Osteocyte (in vitro differentiated cells): Measurements from ENCODE around the gene SH3BGRL2. TPM values are rescaled to one million over a fixed set of nuclear protein-coding genes. Genes with fewer than 3 reads are reported as not detected.

Experiments used
- DNase-seq: peaks from one replicate; pipeline ENCODE4 v3.0.0; 2021; ENCODE audit warnings: mixed read lengths; ENCODE audit not compliant: unreplicated experiment; ENCODE audit errors: extremely low spot score
- H3K27ac Mint-ChIP-seq: one replicate; pipeline ENCODE4 v1.8.0; 2021; ENCODE audit warnings: mild to moderate bottlenecking, mixed read lengths; ENCODE audit not compliant: unreplicated experiment
- H3K27me3 Mint-ChIP-seq: one replicate; pipeline ENCODE4 v1.8.0; 2021; ENCODE audit warnings: mixed read lengths; ENCODE audit not compliant: unreplicated experiment
- H3K36me3 Mint-ChIP-seq: one replicate; pipeline ENCODE4 v1.8.0; 2021; ENCODE audit warnings: mixed read lengths; ENCODE audit not compliant: unreplicated experiment
- H3K4me1 Mint-ChIP-seq: one replicate; pipeline ENCODE4 v1.8.0; 2021; ENCODE audit warnings: mixed read lengths; ENCODE audit not compliant: unreplicated experiment
- H3K4me3 Mint-ChIP-seq: one replicate; pipeline ENCODE4 v1.8.0; 2021; ENCODE audit warnings: mild to moderate bottlenecking, moderate library complexity, mixed read lengths; ENCODE audit not compliant: unreplicated experiment
- H3K9me3 Mint-ChIP-seq: one replicate; pipeline ENCODE4 v1.8.0; 2021; ENCODE audit warnings: mixed read lengths; ENCODE audit not compliant: unreplicated experiment
- total RNA-seq: library from RNA; stranded (reverse); gene quantifications from 2 replicates; pipeline ENCODE4 v1.2.1, GENCODE V29; 2021
- TF ChIP-seq, protein P1 (sequence below): fragments of 200-600 bp; sonication (generic); IDR thresholded peaks from 2 replicates; pipeline ENCODE4 v1.5.0; 2021; ENCODE audit warnings: antibody characterized with exemption, mild to moderate bottlenecking, moderate library complexity

SH3BGRL2 gene
- total RNA-seq, 1 donor from 2014 or later: 1.9 TPM

DNA sequence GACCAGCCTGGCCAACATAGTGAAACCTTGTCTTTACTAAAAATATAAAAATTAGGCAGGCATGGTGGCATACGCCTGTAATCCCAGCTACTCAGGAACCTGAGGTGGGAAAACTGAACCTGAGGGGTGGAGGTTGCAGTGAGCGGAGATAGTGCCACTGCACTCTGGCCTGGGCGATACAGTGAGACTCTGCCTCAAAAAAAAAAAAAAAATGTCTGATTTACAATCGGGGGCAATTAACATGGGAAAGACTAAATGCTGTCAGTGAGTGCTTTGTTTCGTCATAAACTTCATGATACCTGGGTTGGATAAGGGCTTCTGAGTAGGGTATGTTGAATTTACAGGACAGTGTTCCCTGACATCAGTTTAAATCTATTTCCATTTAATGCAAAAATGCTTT lies 8.0 kb upstream of the SH3BGRL2 start:
- Mint-ChIP-seq H3K4me1 (peaks cover 3% of the 10 kb centered on the region), H3K4me3 (no peak overlapping the region), H3K27me3 (peaks cover 20% of the 10 kb centered on the region), H3K9me3 (no peaks in the 10 kb centered on the region), H3K36me3 (no peaks in the 10 kb centered on the region), H3K27ac (no peak overlapping the region)
- DNase-seq: no peak
- TF ChIP-seq, protein P1, sequence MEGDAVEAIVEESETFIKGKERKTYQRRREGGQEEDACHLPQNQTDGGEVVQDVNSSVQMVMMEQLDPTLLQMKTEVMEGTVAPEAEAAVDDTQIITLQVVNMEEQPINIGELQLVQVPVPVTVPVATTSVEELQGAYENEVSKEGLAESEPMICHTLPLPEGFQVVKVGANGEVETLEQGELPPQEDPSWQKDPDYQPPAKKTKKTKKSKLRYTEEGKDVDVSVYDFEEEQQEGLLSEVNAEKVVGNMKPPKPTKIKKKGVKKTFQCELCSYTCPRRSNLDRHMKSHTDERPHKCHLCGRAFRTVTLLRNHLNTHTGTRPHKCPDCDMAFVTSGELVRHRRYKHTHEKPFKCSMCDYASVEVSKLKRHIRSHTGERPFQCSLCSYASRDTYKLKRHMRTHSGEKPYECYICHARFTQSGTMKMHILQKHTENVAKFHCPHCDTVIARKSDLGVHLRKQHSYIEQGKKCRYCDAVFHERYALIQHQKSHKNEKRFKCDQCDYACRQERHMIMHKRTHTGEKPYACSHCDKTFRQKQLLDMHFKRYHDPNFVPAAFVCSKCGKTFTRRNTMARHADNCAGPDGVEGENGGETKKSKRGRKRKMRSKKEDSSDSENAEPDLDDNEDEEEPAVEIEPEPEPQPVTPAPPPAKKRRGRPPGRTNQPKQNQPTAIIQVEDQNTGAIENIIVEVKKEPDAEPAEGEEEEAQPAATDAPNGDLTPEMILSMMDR: no peak

DNA sequence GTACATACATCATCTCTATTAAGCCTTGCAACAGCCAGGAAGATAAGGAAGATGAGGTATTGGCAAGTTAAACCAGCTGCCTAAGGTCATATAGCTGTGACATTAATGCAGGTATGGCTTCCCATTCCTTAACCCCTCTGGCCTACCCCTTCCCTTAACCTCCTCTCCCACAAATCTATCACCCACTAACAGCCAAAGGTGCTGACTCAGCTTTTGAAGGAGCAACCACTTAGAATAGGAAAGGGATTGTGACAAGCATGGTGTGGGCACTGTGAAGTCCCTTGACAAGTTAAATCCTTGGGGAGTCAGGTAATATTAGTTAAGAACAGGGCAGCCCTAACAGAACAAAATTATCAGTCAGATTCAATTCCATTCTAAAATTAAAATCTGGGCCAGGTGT lies 5.4 kb upstream of the SH3BGRL2 start:
- Mint-ChIP-seq H3K9me3 (no peaks in the 10 kb centered on the region), H3K27ac (no peak overlapping the region), H3K36me3 (no peaks in the 10 kb centered on the region), H3K4me3 (no peak overlapping the region), H3K4me1 (peaks cover 5% of the 10 kb centered on the region), H3K27me3 (peaks cover 21% of the 10 kb centered on the region)
- TF ChIP-seq, protein P1: no peak
- DNase-seq: no peak

DNA sequence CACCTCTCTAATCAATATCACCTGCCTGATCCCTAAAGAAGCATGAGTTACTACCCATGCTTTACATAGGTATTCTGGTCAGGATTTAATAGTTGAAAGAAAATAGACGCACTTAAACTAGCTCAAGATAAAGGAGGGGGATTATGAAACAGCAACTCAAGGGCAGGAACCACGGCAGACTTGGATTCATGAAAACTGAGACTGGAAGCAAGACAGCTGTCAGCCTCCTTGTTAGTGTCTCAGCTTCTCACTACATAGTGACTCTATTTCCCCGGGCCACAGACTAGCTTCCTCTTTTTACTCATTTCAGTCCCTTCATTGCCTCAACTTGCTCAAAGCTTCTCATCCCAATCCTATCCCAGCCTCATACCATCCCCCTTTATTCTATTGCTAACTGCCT lies 4.3 kb upstream of the SH3BGRL2 start:
- no peaks in the 10 kb centered on the region for H3K36me3 Mint-ChIP-seq
- no peak overlapping the region for H3K27ac Mint-ChIP-seq
- H3K9me3 Mint-ChIP-seq: no peaks in the 10 kb centered on the region
- peaks cover 28% of the 10 kb centered on the region for H3K27me3 Mint-ChIP-seq
- H3K4me1 Mint-ChIP-seq: peaks cover 11% of the 10 kb centered on the region
- TF ChIP-seq, protein P1: no peak
- no peak for DNase-seq
- no peak overlapping the region for H3K4me3 Mint-ChIP-seq

DNA sequence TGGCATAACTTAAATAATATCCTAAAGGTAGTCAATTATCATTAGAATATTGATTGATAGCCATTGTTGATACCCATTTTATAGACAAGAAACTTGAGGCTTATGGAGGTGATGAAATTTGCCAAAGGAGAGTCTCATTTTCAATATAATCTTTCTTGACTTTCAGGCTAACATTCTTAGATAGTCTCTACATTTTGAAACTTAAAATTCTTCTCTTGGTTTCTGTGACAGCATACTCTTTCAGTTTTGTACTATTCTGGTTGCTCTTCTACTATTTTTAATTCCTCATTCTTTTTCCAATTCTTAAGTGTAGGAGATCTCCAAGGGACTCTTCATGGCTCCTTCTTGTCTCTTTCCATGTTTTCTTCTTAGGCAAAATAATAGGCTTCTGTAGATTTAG lies 3.7 kb upstream of the SH3BGRL2 start:
- H3K9me3 Mint-ChIP-seq: no peaks in the 10 kb centered on the region
- H3K27ac Mint-ChIP-seq: no peak overlapping the region
- no peaks in the 10 kb centered on the region for H3K36me3 Mint-ChIP-seq
- peaks cover 13% of the 10 kb centered on the region for H3K4me1 Mint-ChIP-seq
- TF ChIP-seq, protein P1: no peak
- H3K27me3 Mint-ChIP-seq: peaks cover 31% of the 10 kb centered on the region
- DNase-seq: no peak
- H3K4me3 Mint-ChIP-seq: no peak overlapping the region

DNA sequence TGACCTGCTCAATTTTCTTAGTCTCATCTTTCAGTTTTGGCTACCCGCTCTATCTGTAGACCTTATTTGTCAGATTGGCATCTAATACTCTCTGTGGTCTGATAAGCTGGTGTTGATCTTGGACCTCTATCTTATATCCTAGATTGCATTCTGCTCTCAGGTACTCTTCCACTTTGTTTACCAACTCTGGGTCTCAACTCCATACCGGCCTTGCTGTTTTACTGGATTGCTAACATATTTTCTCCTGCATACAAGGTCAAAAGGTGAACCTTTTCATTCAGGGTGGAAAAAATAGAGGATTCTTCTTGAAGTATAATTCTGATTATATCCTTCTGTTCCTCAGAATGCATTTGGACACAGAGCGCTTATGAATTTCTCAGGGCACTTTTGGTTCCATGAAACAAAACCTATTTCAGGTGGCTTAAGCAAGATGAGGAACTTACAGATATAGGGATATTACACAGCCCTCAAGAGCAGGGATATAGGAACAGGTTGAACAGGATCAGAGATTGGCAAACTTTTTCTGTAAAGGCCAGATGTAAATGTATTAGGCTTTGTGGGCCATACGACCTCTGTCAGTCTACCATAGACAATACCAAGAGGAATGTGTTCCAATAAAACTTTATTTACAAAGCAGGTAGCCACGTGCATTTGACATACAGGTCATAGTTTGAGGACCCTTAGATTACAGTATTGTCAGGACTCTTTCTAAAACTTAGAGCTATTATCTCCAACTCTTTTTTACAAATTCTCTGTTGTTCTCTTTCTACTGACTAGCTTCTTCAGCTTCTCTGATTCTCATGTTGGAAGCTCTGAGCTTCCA lies 2.5 kb upstream of the SH3BGRL2 start:
- TF ChIP-seq, protein P1: no peak
- no peak for DNase-seq
- Mint-ChIP-seq H3K27me3 (peaks cover 37% of the 10 kb centered on the region), H3K4me1 (peaks cover 13% of the 10 kb centered on the region), H3K9me3 (no peaks in the 10 kb centered on the region), H3K27ac (no peak overlapping the region), H3K4me3 (no peak overlapping the region), H3K36me3 (no peaks in the 10 kb centered on the region)
